HG03558 (cell line): ENCODE results near the gene ACP4.
"Not testable (repeated sequence)": the region's sequence is repeated elsewhere in the genome, so short reads cannot be mapped to it uniquely, and the experiment has no call there.

Experiments used
- ATAC-seq: cut with Tn5 transposase; IDR thresholded peaks from one replicate; pipeline ENCODE4 v1.9.1; 2021; ENCODE audit warnings: moderate number of reproducible peaks; ENCODE audit not compliant: unreplicated experiment; ENCODE audit errors: extremely low read depth

Gene ACP4

DNA sequence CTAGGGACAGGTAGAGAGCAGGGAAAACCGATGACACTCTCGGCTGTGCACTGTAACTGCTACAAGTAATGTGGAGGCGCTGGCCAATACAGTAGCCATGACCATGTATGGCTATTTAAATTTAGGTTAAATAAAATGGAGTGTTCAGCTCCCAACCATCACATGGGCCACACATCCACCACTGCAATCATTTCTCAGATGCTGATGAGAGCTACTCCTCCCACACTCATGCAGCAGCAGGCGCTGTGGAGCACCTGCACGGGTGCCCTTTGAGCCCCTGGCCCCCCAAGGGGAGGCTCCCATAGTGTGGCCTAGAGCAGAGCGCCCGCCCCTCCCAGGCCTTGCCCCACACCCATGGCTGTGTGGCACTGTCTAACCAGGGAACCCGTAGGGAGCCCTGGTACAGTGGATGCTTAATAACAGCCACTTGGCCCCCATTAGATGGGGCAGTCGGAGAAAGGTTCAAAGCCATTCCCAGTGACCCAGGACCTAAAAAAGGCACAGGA lies 6.0 kb downstream of the ACP4 start:
- no peak for ATAC-seq

DNA sequence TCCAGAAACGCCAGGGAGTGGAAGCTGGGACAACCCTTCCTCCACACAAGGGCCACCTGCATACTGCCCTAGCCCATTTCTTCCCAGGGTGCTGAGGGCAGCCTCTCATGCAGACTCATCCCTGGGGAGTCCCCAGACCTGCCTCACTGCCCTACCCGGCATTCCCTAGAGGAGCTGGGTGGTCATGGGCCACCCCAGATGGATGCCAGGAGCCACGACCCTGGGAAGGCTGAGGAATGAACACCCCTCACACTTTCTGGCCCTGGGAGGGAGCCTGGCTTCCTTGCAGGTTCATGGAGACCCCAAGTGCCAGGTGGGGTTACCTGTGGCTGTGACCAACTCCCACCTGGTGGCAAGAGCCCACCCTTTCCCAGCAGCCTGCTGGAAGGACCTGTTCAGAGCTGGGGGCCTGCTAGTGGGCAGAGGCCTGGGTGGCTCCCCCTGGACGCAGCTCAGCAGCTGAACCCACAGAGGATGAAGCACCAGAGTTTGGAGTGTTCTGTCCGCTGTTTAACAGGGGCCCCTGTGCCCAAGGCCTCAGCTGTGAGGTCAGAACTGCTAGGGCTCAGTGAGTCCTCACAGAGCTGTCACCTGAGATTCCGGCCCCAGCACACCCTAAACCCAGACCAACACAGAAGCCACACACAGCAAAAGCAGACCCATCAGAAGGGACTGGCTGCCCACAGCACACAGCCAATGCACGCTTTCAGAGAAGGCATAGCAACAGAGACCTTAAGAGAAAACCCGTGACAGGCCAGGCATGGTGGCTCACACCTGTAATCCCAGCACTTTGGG lies 6.6 kb downstream of the ACP4 start:
- ATAC-seq = no peak

DNA sequence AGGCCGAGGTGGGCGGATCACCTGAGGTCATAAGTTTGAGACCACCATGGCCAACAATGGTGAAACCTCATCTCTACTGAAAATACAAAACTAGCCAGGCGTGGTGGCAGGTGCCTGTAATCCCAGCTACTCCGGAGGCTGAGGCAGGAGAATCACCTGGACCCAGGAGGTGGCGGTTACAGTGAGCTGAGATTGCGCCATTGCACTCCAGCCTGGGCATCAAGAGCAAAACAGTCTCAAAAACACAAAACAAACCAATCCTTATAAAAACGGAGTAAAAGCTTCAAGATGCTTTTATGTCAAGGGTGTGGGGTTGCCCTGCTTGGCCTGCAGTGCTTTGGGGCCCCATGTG lies 7.2 kb downstream of the ACP4 start:
- ATAC-seq = no peak

DNA sequence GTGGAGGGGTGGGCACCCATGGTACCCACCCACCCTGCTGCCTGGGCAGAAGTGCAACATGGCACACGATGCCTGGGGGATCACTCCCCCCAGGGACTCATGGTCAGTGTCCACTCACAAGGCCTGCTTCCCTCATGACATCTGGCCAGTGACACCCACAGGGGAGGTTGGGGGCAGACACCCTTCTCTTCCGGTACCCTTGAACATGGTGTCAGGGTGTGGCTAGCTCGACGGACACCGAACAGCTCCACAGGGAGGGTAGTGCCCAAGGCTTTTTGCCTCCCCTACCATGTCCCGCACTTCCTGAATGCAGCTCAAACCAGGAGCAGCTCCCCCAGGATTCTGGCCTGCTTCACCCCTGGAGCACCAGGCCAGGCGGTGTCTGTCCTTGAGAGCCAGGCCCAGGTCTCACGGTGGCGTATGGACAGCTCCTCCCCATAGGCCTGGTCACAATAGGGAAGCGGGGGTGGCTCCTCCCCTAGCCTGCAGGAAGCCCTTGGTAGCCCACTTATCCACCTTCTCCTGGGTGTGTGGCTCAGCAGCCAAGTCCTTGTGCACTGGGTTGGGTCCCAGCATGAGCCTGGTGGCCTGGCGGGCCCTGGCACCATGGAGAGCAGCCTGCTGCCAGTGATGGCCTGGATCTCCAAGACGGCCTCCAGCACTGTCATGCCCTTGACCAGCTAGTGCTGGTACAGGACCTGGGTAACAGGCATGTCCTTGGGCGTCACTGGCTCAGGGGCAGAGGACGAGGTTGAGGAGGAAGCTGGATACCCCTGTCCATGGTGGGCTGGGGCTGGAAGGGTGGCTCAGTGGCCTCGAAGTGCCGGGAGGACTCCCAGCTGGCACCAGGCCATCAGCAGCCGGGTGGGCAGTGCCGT lies 7.8 kb downstream of the ACP4 start:
- ATAC-seq = no peak

DNA sequence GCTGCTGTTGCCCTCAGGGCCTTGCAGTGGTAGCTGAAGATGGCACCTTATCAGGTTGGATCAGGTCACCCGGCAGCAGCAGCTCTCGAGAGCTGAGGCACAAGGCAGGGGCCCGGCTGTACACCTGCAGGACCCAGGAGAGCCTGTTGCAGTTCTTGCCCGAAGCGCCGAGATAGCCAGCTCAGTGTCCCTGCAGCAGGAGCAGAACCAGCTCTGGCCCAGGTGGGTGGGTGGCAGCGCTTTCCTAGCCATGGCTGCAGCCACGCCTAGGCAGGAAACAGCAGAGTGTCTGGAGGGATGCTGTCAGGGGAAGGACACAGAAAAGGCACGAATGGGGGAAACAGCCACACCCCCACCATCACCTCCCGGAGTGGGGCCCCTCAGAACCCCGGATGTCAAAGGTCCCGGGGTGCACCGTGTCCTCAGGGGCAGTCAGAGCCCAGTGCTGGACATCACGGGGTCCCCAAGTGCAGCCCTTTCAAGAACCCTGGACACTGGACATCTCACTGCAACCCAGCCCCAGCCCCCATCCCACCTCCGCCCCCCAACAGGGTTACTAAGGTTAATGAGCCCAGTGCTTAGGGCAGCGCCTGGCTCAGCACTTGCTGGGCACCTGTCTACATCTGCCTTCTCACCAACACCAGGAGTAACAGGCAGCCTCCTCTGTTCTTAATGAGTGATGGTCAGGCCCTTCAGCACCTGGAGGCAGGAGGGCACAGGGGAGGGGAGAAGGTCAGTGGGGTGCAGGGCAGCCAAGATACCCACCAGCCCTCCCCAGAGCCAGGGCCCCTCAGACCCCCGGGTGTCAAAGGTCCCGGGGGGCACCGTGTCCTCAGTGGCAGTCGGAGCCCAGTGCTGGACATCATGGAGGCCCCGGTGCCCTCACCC lies 8.7 kb downstream of the ACP4 start:
- ATAC-seq = no peak

DNA sequence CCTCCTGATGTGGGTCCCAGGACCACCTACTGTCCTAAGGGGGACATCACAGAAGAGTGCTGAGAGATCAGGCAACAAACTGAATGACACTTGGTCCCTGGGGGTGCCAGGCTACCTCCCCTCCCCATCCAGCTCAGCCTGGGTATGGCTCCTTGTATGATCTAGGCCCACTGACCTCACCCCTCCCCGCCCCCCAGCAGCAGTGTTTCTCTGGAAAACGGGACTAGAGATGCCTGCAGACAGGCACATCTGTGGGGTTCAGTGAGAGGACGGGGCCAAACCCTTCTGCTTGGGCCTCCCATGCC lies 9.3 kb downstream of the ACP4 start:
- no peak for ATAC-seq

DNA sequence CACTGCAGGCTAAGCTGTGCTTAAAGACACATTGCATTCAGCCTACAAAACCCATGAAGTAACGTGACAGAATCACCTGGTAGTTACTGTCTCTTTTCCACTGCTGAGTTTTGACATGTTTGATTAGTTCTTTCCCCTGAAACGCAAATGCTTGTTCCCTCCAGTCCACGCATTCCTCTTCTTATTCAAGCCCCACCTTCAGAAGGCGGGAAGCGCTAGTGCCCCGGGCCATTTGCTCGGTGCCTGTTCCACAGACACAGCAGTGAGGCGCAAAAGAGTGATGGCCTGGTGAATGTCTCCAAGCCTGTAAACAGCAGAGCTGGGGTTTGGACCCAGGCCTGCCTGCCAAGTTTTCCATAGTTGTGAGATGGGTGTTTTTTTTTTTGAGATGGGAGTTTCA lies 10.9 kb downstream of the ACP4 start:
- no peak for ATAC-seq

DNA sequence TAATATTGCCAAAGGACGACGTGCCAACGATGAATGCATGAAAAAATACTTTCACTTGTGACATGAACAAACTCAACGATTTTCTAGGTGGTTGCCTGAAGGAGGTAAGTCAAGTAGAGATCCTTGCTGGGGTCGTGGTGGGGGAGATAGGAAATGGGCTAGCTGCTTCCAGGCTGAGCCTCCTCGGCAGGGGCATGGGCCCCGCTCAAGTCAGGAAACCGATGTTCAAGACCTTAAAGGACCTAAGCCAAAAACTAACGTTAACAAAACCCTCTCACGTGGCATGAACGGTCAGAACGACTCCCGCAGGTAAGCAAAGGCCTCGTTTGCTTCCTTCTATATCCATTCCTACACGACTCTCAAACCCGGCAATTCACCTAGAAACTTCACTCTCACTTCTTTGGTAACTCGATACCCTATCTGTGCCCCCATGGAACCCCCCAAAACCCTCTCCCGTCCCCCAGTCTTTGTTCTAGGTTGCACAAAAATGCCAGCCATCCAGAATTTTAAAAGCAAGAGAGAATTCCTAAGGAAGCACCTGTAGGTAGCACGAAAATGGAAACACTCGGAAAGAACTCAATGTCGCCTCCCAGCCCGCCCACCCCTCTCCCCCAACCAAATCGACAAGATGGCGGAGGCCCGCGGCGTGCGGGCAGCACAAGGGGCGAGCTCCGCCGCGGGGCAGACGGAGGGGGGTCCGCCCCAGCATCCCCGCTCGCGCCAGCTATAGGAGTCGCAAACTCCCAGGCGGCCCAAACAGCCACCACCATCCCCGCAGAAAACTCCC lies 13.6 kb downstream of the ACP4 start:
- ATAC-seq = no peak

DNA sequence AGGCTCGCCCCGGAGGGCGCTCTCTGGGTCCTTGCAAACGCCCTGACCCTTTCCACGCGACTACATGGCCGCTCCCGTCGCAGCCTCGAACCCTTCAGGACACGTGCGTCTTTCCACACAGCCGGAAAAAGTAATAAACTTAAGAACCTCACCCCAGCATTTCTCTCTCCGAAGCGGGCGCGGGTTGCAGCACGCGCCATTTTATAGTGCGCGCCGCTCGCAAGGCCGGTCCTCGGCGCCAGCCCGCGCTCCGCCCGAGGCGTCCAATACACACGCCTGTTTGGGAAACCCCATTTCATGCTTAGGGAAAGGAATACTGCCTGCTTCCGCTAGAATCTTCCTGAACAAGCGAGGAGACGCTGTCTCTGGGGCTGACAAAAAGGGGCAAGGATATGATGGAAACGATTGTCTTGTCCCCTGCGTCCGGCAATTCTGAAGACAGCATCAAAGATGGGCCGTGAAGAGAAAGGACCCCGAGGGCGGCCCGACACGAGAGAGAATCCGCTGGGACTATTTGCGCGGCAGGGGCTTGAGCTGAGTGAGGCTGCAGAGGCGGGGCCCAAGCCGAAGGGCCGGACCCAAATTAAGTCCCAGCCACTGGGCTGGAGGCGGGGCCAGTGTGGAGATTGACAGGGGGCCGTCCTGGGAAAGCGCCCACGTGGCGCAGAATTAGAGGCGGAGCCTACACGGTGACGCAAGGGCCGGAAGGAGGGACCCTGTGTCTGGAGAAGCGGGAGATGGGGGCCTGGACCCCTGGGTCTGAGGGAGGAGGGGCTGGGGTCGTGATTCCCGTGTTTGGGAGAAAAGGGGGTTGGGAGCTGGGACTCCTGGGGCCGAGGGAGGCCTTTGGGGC lies 14.4 kb downstream of the ACP4 start:
- peak; percentile 78 for ATAC-seq

DNA sequence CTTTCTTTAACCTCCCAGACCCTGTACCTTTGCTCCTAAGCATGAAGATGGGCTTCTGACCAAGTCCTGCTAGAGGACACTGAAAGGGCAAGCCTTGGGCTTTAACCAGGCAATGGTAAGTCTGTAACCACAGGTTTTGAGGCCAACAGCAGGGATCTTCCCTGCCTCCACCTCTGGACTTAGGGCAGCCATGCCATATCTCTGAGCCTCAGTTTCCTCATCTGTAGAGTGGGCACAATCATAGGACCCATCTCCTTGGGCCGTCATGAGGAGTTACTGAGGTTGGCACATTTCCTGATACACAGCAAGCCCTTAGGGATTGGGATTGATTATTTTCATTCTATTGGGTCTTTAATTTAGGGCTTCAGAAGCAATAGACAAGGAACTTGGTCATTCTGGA lies 18.6 kb downstream of the ACP4 start:
- ATAC-seq = no peak

DNA sequence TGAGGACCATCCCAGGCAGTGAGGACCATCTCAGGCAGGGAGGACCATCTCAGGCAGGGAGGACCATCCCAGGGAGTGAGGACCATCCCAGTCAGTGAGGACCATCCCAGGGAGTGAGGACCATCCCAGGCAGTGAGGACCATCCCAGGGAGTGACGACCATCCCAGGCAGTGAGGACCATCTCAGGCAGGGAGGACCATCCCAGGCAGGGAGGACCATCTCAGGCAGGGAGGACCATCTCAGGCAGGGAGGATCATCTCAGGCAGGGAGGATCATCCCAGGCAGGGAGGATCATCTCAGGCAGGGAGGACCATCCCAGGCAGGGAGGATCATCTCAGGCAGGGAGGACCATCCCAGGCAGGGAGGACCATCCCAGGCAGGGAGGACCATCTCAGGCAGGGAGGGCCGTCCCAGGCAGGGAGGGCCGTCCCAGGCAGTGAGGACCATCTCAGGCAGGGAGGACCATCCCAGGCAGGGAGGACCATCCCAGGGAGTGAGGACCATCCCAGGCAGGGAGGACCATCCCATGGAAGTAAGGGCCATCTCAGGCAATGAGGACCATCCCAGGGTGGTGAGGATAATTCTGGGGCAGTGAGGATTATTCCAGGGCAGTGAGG lies 21.5 kb downstream of the ACP4 start:
- ATAC-seq = not testable (repeated sequence)

DNA sequence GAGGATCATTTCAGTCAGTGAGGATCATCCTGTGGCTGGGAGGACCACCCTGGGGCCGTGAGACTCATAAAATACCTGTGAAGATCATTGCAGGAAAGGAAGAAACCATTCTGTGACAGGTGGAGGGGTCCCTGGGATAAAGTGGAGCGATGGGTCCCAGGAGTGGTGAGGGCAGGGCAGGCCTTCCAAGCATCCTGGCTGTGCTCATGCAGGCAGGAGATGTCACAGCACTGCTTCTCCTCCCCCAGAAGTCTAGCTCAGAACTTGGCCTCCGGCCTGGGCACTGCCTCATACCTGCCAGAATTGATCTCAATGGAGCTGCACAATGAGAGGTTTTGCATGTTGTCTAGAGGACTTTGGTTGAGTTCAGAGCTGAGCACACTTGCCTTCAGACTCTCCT lies 22.3 kb downstream of the ACP4 start:
- no peak for ATAC-seq

DNA sequence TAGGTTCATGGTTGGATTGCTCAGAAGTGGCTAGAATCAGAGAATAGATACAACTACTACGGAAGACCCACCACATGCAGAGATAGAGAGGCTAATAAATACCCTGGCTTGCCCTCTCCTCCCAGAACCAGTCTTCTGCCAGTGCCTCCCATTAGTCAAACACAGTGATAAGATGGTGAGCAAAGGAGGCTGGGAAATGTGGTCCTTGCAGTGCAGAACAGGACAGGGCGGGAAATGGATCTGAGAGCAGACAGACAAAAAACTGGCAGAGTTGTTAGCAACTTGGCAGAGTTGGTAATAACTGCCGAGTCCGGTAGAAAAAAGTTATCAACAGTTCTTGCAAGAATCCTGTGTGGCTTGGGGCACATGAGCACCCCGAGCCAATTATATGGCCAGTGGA lies 24.7 kb downstream of the ACP4 start:
- ATAC-seq = no peak

DNA sequence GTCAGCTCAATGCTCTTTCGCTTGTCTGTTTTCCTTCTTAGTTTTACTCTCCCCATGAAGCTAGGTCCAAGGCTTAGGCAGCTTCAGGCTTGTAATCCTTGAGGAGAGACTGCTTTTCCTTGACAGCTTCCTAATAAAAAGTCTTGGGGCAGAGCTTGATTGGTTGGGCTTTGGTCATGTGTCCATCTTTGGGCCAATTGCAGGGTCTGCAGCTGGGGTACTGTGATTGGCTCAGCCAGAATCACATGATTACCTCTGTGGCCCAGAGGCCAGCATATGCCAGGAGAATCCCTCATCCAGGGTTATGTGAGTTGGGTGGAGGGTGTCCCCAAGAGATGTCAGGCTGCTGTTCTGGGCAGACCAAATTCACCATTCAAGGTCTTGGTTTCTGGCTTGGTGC lies 25.2 kb downstream of the ACP4 start:
- ATAC-seq = no peak

DNA sequence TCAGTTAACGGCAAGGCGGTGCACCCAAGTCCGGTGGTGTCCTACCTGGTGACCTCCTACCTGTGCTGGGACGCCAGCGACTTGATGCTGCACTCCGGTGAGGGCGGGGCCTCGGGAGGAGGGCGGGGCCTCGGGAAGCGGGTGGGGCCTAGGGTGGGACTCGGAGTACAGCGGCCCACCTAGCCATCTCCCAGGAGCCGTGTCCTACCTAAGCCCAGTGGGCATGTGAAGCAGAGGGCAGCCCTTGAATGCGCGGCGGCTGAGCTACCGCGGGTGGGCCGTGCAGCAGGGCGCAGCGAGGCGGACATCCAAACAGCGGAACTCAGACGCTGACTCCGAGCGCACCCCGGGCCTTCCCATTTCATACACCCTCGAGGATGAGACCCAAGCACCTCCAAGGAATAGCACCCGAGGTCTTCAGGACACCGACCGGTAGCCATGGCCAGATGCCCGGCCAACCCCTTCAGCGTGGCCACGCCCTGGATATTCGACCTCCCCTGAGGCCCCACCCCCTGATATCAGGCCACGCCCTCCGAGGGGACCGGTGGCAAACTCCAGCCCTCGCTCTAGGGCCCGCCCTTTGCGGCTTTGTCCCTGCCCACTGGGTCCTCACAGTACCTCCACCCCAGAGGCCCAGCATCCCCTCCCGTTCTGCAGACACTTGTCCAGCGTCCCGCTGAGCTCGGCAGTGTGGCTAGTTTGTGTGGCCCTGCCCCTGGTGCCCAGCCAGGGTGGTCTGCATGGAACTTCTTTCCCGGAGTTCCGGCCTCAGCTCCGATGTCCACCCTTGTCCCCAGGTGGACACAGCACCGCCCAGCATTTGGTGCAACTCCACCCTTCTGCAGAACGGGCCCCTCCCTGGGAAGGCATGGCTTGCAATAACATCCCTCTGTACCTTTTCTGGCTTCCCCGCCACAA lies 28.0 kb downstream of the ACP4 start:
- no peak for ATAC-seq

DNA sequence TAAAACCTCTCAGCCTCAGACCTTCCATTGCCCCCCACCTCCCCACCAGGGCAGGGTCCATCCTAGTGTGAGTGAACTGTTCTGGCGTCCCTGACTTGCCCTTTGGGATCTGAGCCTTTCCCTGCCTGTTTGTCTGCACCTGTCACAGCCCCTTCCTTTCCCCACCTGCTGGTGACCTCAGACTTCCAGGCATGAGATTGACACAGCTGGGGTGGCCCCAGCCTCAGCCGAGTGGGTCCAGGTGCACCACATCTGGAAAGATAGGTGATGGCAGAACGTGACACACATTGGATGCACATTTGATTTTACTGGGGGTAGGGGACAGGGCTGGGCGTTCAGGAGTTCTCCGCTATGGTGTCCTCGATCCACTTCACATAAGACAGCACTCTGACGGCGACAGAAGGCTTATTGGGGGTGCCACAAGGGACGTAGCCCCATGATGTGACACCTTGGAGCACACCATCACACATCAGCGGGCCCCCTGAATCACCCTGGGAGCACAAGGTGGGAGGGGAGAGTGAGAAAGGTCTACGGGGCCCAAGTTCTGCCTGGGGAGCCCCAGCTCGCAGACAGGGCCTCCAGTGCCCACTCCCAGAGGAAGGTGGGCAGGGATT lies 28.8 kb downstream of the ACP4 start:
- no peak for ATAC-seq

DNA sequence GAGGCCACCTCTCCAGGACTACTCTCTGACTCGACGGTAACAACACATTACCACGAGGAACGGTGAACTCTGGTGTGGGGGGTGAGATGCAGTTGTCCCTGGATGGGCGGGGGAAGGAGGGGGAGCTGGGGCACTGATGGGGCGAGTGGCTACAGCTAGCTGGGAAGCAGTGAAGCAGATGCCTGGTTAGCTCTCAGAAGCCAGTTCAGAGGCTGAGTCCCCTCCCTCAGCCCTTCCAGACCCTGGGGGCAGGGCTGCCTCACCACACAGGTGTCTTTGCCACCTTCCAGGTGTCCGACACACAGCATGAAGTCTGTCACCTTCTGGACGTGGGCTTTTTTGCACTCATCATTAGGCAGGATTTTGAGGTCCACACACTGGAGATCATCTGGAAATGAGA lies 29.4 kb downstream of the ACP4 start:
- no peak for ATAC-seq
